ENCODE data around the gene NUP42.

Gene NUP42

GRCh38 chr7:23218196-23218595 is 36.3 kb downstream of the NUP42 start:
- TF ChIP-seq SIN3A (IDR thresholded peaks at IDR 0.05; ENCODE audit: borderline replicate concordance, insufficient read depth, low read length) (no peak), TAF1 (IDR thresholded peaks at IDR 0.05; ENCODE audit: borderline replicate concordance, insufficient read depth, low read length) (no peak), REST (IDR thresholded peaks at IDR 0.05; ENCODE audit: insufficient read depth in 1 of 2, low read depth in 2 of 2, low read length in 2 of 2) (no peak), FOXP2 (optimal IDR thresholded peaks at IDR 0.05; ENCODE audit: borderline replicate concordance, extremely low read depth, extremely low read length, insufficient read depth) (no peak), POLR2AphosphoS5 (IDR thresholded peaks at IDR 0.05; ENCODE audit: low read depth, low read length) (no peak)

GRCh38 chr7:23220690-23221305 is 39.0 kb downstream of the NUP42 start:
- TF ChIP-seq REST (IDR thresholded peaks at IDR 0.05; ENCODE audit: insufficient read depth in 1 of 2, low read depth in 2 of 2, low read length in 2 of 2) (no peak), FOXP2 (optimal IDR thresholded peaks at IDR 0.05; ENCODE audit: borderline replicate concordance, extremely low read depth, extremely low read length, insufficient read depth) (no peak), TAF1 (IDR thresholded peaks at IDR 0.05; ENCODE audit: borderline replicate concordance, insufficient read depth, low read length) (no peak), SIN3A (IDR thresholded peaks at IDR 0.05; ENCODE audit: borderline replicate concordance, insufficient read depth, low read length) (no peak), POLR2AphosphoS5 (IDR thresholded peaks at IDR 0.05; ENCODE audit: low read depth, low read length) (no peak)

GRCh38 chr7:23222439-23223030 is 40.7 kb downstream of the NUP42 start:
- TF ChIP-seq TAF1 (IDR thresholded peaks at IDR 0.05; ENCODE audit: borderline replicate concordance, insufficient read depth, low read length), result no peak
- no peak for TF ChIP-seq REST (IDR thresholded peaks at IDR 0.05; ENCODE audit: insufficient read depth in 1 of 2, low read depth in 2 of 2, low read length in 2 of 2)
- TF ChIP-seq POLR2AphosphoS5 (IDR thresholded peaks at IDR 0.05; ENCODE audit: low read depth, low read length), result no peak
- TF ChIP-seq FOXP2 (optimal IDR thresholded peaks at IDR 0.05; ENCODE audit: borderline replicate concordance, extremely low read depth, extremely low read length, insufficient read depth), result no peak
- TF ChIP-seq SIN3A (IDR thresholded peaks at IDR 0.05; ENCODE audit: borderline replicate concordance, insufficient read depth, low read length), result no peak

GRCh38 chr7:23226844-23227450 is 45.1 kb downstream of the NUP42 start:
- no peak for TF ChIP-seq POLR2AphosphoS5 (IDR thresholded peaks at IDR 0.05; ENCODE audit: low read depth, low read length)
- no peak for TF ChIP-seq FOXP2 (optimal IDR thresholded peaks at IDR 0.05; ENCODE audit: borderline replicate concordance, extremely low read depth, extremely low read length, insufficient read depth)
- no peak for TF ChIP-seq TAF1 (IDR thresholded peaks at IDR 0.05; ENCODE audit: borderline replicate concordance, insufficient read depth, low read length)
- no peak for TF ChIP-seq REST (IDR thresholded peaks at IDR 0.05; ENCODE audit: insufficient read depth in 1 of 2, low read depth in 2 of 2, low read length in 2 of 2)
- no peak for TF ChIP-seq SIN3A (IDR thresholded peaks at IDR 0.05; ENCODE audit: borderline replicate concordance, insufficient read depth, low read length)
